ENCODE measurements around the gene ABCC11.
"Not testable (repeated sequence)": the region's sequence is repeated elsewhere in the genome, so short reads cannot be mapped to it uniquely, and the experiment has no call there.

ABCC11 gene

DNA sequence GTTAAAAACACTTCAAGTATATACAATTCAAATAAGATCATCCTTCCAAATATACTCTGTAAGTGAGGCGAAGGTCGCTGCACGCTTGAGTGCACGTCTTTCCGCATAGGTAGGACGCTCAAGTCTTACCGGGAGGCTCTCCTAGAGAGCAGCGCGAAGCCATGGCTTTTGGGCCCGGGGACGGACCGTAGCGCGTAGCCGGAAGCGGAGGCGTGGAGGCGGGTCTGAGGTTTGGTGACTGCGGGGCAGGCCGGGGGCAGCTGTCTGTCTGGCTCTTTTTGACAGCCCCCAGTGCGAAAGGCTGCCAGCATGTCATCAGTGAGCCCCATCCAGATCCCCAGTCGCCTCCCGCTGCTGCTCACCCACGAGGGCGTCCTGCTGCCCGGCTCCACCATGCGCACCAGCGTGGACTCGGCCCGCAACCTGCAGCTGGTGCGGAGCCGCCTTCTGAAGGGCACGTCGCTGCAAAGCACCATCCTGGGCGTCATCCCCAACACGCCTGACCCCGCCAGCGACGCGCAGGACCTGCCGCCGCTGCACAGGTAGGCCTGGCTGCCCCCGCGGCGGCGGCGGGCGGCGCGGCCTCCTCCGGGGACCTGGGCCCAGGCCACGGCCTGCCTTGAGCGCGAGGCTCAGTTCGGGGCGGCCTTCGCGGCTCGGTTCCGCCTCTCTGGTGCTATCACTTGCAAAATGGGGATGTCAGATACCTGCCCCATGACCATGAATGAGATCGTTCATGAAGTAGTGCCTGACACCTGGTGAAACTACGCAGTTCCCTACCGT is 3.1 kb downstream of the ABCC11 start, which contains the start of gene LONP2:
Gene LONP2, plus strand, starts transcription at position 221 of the 783 bp plus-strand sequence. Its CDS starts 89 bp downstream, at position 310.
- no peaks in the 10 kb centered on the region for H3K36me3 ChIP-seq
- H3K27me3 ChIP-seq, result no peaks in the 10 kb centered on the region
- peak within 1 kb of the TSS; percentile 87 for H3K4me3 ChIP-seq (ENCODE audit: low read depth, low read length)
- TF ChIP-seq, protein P1, sequence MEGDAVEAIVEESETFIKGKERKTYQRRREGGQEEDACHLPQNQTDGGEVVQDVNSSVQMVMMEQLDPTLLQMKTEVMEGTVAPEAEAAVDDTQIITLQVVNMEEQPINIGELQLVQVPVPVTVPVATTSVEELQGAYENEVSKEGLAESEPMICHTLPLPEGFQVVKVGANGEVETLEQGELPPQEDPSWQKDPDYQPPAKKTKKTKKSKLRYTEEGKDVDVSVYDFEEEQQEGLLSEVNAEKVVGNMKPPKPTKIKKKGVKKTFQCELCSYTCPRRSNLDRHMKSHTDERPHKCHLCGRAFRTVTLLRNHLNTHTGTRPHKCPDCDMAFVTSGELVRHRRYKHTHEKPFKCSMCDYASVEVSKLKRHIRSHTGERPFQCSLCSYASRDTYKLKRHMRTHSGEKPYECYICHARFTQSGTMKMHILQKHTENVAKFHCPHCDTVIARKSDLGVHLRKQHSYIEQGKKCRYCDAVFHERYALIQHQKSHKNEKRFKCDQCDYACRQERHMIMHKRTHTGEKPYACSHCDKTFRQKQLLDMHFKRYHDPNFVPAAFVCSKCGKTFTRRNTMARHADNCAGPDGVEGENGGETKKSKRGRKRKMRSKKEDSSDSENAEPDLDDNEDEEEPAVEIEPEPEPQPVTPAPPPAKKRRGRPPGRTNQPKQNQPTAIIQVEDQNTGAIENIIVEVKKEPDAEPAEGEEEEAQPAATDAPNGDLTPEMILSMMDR (IDR thresholded peaks at IDR 0.05; ENCODE audit: low read depth, low read length), result no peak
- peak; percentile 89 for DNase-seq
- no peaks in the 10 kb centered on the region for H3K9me3 ChIP-seq
- H3K4me1 ChIP-seq, result no peaks in the 10 kb centered on the region

DNA sequence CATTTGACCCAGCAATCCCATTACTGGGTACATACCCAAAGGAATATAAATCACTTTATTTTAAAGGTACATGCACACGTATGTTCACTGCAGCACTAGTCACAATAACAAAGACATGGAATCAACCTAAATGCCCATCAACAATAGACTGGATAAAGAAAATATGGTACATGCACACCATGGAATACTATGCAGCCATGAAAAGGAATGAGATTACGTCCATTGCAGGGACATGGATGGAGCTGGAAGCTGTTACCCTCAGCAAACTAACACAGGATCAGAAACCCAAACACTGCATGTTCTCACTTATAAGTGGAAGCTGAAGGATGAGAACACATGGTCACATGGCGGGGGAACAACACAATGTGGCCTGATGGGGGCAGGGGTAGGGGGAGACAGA is 7.2 kb downstream of the ABCC11 start:
- DNase-seq; H3K4me1 ChIP-seq; H3K9me3 ChIP-seq; H3K4me3 ChIP-seq (ENCODE audit: low read depth, low read length); H3K36me3 ChIP-seq; H3K27me3 ChIP-seq: not testable (repeated sequence)

DNA sequence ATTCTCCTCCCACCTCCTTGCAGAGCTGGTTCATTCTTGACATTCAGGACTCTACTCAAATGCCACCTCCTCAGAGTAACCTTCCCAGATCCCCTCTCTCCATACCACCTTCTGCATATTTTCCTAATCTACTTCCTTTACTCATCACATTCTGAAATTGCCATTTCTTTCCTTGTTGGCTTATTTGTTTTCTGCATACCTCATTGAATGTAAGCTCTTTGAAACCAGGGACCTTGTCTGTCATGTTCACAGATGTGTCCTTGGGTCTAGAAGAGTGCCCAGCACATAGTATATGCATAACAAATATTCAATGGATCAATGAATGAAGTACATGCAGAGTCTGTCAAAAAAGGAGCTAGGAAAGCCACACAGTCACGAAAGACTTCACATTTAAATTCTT is 11.1 kb downstream of the ABCC11 start:
- no peaks in the 10 kb centered on the region for H3K9me3 ChIP-seq
- H3K4me3 ChIP-seq (ENCODE audit: low read depth, low read length), result no peak overlapping the region
- no peak for DNase-seq
- H3K4me1 ChIP-seq, result no peaks in the 10 kb centered on the region
- no peaks in the 10 kb centered on the region for H3K36me3 ChIP-seq
- no peaks in the 10 kb centered on the region for H3K27me3 ChIP-seq
- TF ChIP-seq, protein P1 (IDR thresholded peaks at IDR 0.05; ENCODE audit: low read depth, low read length), result no peak

DNA sequence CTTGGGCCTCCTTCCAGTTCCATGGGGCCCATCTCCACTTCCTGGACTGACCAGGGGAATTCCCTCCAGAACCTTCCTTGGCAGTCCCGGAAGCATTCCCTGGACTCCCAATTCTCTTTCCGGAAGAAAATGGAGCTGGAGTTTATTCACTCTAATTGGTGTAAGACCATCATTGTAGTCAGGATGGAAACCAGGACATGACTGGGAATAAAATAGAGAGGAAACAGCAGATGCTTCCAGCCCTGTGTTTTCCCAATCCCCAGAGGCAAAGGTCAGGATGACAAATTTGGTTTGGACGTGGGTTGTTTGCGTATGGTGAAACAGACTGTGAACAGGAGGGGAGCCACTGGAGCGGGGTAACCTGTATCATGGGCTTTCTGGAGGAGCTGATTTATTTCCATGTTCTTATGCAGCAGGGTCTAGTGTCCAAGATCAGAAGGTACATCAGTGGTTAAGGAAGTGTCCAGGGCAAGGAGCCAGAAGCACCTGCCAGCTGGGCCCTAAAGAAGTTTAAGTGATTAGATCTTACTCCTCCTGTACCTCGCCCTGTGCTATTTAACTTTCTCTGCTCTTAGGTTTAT is 11.7 kb downstream of the ABCC11 start:
- no peaks in the 10 kb centered on the region for H3K27me3 ChIP-seq
- H3K4me1 ChIP-seq, result no peaks in the 10 kb centered on the region
- H3K9me3 ChIP-seq, result no peaks in the 10 kb centered on the region
- TF ChIP-seq, protein P1 (IDR thresholded peaks at IDR 0.05; ENCODE audit: low read depth, low read length), result no peak
- no peaks in the 10 kb centered on the region for H3K36me3 ChIP-seq
- DNase-seq, result no peak
- H3K4me3 ChIP-seq (ENCODE audit: low read depth, low read length), result no peak overlapping the region

DNA sequence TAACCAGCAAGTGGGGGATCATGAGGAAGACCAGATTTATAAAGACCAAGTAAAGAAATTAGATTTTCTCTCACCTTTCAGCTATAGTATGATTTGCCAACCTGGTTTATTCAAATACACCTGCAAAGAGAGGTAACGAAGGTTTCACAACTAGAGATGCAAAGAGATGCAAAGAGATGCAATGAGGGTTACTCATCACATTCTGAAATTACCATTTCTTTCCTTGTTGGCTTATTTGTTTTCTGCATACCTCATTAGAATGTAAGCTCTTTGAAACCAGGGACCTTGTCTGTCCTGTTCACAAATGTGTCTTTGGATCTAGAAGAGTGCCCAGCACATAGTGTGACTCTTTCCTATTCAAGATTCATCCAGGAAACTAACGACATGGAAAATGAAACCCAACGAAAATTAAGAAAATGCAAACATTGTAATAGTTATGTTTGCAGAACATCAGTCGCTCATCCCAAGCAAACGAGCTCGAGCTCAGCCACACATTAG is 12.2 kb downstream of the ABCC11 start:
- TF ChIP-seq, protein P1 (IDR thresholded peaks at IDR 0.05; ENCODE audit: low read depth, low read length), result no peak
- Histone ChIP-seq H3K4me1 (no peaks in the 10 kb centered on the region), H3K27me3 (no peaks in the 10 kb centered on the region), H3K9me3 (no peaks in the 10 kb centered on the region), H3K4me3 (ENCODE audit: low read depth, low read length) (no peak overlapping the region), H3K36me3 (no peaks in the 10 kb centered on the region)
- no peak for DNase-seq

DNA sequence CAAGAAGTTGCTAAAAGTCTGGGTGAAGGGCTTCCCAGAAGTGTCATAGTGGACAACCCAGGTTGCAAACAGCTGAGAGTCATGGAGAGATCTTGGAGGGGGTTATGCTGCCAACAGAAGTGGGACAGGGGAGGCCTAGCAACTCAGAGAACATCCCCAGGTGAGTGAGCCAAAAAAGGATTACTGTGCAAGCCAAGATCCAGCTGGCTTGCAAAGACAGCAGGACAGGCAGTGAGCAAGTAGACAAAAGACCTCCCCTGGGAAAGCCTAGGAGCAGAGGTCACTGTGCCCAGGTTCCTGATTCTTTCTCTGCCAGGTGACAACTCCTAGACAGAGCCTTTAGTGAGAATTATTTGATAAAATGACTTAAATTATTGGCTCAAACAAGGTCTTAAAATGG is 12.7 kb downstream of the ABCC11 start:
- H3K4me1 ChIP-seq, result no peaks in the 10 kb centered on the region
- H3K9me3 ChIP-seq, result no peaks in the 10 kb centered on the region
- TF ChIP-seq, protein P1 (IDR thresholded peaks at IDR 0.05; ENCODE audit: low read depth, low read length), result no peak
- DNase-seq, result no peak
- no peaks in the 10 kb centered on the region for H3K36me3 ChIP-seq
- no peak overlapping the region for H3K4me3 ChIP-seq (ENCODE audit: low read depth, low read length)
- H3K27me3 ChIP-seq, result no peaks in the 10 kb centered on the region

Measured in BE2C (cell line).